Heart right ventricle (tissue), 16 donors: Measurements from ENCODE around the gene ELMO1. TPM values are rescaled to one million over a fixed set of nuclear protein-coding genes. Genes with fewer than 3 reads are reported as not detected.

ENCODE experiments used
- ATAC-seq, 8 donors: fragments of 200-7000 bp; cut with Tn5 transposase; one replicate each; pipeline ENCODE4 v1.9.1; 2020; ENCODE audit warnings: mild to moderate bottlenecking in 8 of 8, moderate library complexity in 8 of 8, moderate number of reproducible peaks in 1 of 8
- DNase-seq, 2 donors: peaks; one replicate each; pipeline ENCODE4 v3.0.0-alpha.2; 2020
- H3K27ac ChIP-seq, 10 donors: fragments of 200-600 bp; sonication (generic) in 2 of 10; one replicate each; pipeline versions ENCODE4 v1.5.0 to v1.8.0; 2020 to 2022; ENCODE audit warnings: mild to moderate bottlenecking in 3 of 10
- H3K27me3 ChIP-seq, 7 donors: fragments of 200-600 bp; one replicate each; pipeline ENCODE4 v1.8.0; 2021 to 2022; ENCODE audit warnings: mild to moderate bottlenecking in 2 of 7
- H3K36me3 ChIP-seq, 9 donors: fragments of 200-600 bp; sonication (generic) in 1 of 9; one replicate each; pipeline versions ENCODE4 v1.5.0 to v1.8.0; 2020 to 2022; ENCODE audit warnings: mild to moderate bottlenecking in 2 of 9
- H3K4me1 ChIP-seq, 9 donors: fragments of 200-600 bp; sonication (generic) in 1 of 9; one replicate each; pipeline versions ENCODE4 v1.5.0 to v1.8.0; 2020 to 2022; ENCODE audit warnings: mild to moderate bottlenecking in 4 of 9
- H3K4me3 ChIP-seq, 10 donors: fragments of 200-600 bp; sonication (generic) in 2 of 10; one replicate each; pipeline versions ENCODE4 v1.5.0 to v1.8.0; 2020 to 2022; ENCODE audit warnings: mild to moderate bottlenecking in 7 of 10, moderate library complexity in 2 of 10
- H3K9me3 ChIP-seq, 11 donors: fragments of 200-600 bp in 10 of 11; sonication (generic) in 2 of 11; one replicate each; pipeline versions ENCODE4 v1.5.0 to v1.8.0; 2013 to 2022; ENCODE audit warnings: mild to moderate bottlenecking in 2 of 11, control low read depth in 1 of 11, moderate library complexity in 1 of 11
- CTCF ChIP-seq, 9 donors: fragments of 200-600 bp; sonication (generic) in 2 of 9; IDR thresholded peaks; one replicate each; pipeline versions ENCODE4 v1.5.0 to v1.8.0; 2021 to 2022; ENCODE audit warnings: antibody characterized with exemption in 9 of 9, mild to moderate bottlenecking in 5 of 9, moderate library complexity in 1 of 9
- WGBS, 2 donors: extraction: QIAGEN DNeasy Blood & Tissue Kit; methylation state at CpG; one replicate each; pipeline ENCODE4 v1.1.7; 2013; ENCODE audit warnings: inconsistent platforms in 1 of 2; 5-methylcytosine and 5-hydroxymethylcytosine counted together
- intact Hi-C, 10 donors: fragments of 100-400 bp; cut with DNase I; formaldehyde crosslinking; loops; one replicate each; pipeline versions ENCODE4 v1.11.1 to v1.14.2; 2022
- polyA plus RNA-seq, 2 donors: library from polyadenylated mRNA; stranded (reverse); fragments of 200-250 nt; gene quantifications; one replicate each; pipeline ENCODE4 v1.2.3, GENCODE V29; 2013
- total RNA-seq, 10 donors: library from RNA; stranded (reverse); fragmentation: NEBNext Ultra II Directional in 3 of 10; extraction: Animal tissue kit (Norgen Biotek cat#: 25700) in 3 of 10; gene quantifications; one replicate each; pipeline versions ENCODE4 v1.2.1 to v1.2.4, GENCODE V29; 2021 to 2023
- donor health status: Arrhythmogenic right ventricular cardiomyopathy.
- donor health status: ischemic (EF 13 %, LVEDD 7.1; RV severe dilation, severe dysfunction).
- donor health status: healthy with polysubstance abuse.
- donor health status: DM: no; HTN: yes; CAD: no.
- donor health status: DM: no; HTN: no; CAD: no.
- donor health status: ischemic (EF 25% LVEDD 6.9; RV normal size, moderate dysfunction).
- donor health status: ischemic (EF 25% LVEDD 5.7; RV mildly dilated, moderate dysfunction).
- donor health status: healthy.
- donor health status: DM: yes; HTN: yes; CAD: no.
- donor health status: Ischemic cardiomyopathy.
- donor health status: ischemic (EF 35%, LVEDD 5.7; RV mildly dilated, moderate dysfunction).
- donor health status: nonischemic (EF 11% LVEDD 7.7; RV severe dilation, severe dysfunction).
- donor health status: DM: yes; HTN: yes; CAD: no.
- donor health status: PGD.
- donor health status: ischemic (EF 29% LVEDD 5.4; RV normal size, mild dysfunction).
- donor health status: nonischemic (EF 23%, LVEDD 6.1; RV moderate dilation, normal function).

Gene ELMO1
- total and polyA plus RNA-seq, 12 donors, result 8.5 to 18.0 (median 13.9) TPM

GRCh38 chr7:37109016-37109683 is 339.5 kb downstream of the ELMO1 start:
- no peaks in the 10 kb centered on the region for H3K36me3 ChIP-seq
- ATAC-seq, result no peak

GRCh38 chr7:37108615-37109014 is 340.0 kb downstream of the ELMO1 start:
- 96% methylated on average over 1 of the region's 1 CpG for WGBS, 2 donors
- no peak for TF ChIP-seq CTCF (IDR thresholded peaks at IDR 0.05)
- no peak overlapping the region for H3K27ac ChIP-seq

More at GRCh38 chr7:37109016-37109683, 339.5 kb downstream of the ELMO1 start:
- no peak overlapping the region for H3K4me3 ChIP-seq
- WGBS, 2 donors, result 63% methylated on average over 11 of the region's 11 CpGs
- peaks cover 0 to 16% (median 7%) of the 10 kb centered on the region in 9 donors for H3K4me1 ChIP-seq
- no peak for DNase-seq
- H3K27ac ChIP-seq, result no peak overlapping the region
- no peaks in the 10 kb centered on the region for H3K27me3 ChIP-seq
- intact Hi-C loops, result no loop called here
- no peak for TF ChIP-seq CTCF (IDR thresholded peaks at IDR 0.05)
- H3K9me3 ChIP-seq, result no peaks in the 10 kb centered on the region

GRCh38 chr7:37107047-37107750 is 341.5 kb downstream of the ELMO1 start:
- 85 to 91% methylated on average over 4 of the region's 4 CpGs for WGBS, 2 donors
- DNase-seq (no peak), ATAC-seq (no peak)
- no peak overlapping the region for H3K4me3 ChIP-seq
- no peaks in the 10 kb centered on the region for H3K36me3 ChIP-seq
- no peak for TF ChIP-seq CTCF (IDR thresholded peaks at IDR 0.05)
- peaks cover 0 to 17% (median 7%) of the 10 kb centered on the region in 9 donors for H3K4me1 ChIP-seq
- no peak overlapping the region for H3K27ac ChIP-seq
- H3K9me3 ChIP-seq, result no peaks in the 10 kb centered on the region
- intact Hi-C loops, result no loop called here
- no peaks in the 10 kb centered on the region for H3K27me3 ChIP-seq

More at GRCh38 chr7:37108615-37109014, 340.0 kb downstream of the ELMO1 start:
- H3K27me3 ChIP-seq, result no peaks in the 10 kb centered on the region
- no peaks in the 10 kb centered on the region for H3K9me3 ChIP-seq
- DNase-seq, result no peak
- ATAC-seq, result no peak
- intact Hi-C loops, result no loop called here
- H3K36me3 ChIP-seq, result no peaks in the 10 kb centered on the region
- no peak overlapping the region for H3K4me3 ChIP-seq
- H3K4me1 ChIP-seq, result peaks cover 0 to 16% (median 7%) of the 10 kb centered on the region in 9 donors

- intact Hi-C loops, result no loop called here
- no peaks in the 10 kb centered on the region for H3K27me3 ChIP-seq
These were observed 342.9 kb downstream of the ELMO1 start for GRCh38 chr7:37105762-37106161.

More at GRCh38 chr7:37105762-37106161, 342.9 kb downstream of the ELMO1 start:
- WGBS, 2 donors, result 96 to 97% methylated on average over 4 of the region's 4 CpGs
- Histone ChIP-seq H3K27ac (no peak overlapping the region), H3K4me1 (peaks cover 2 to 29% (median 9%) of the 10 kb centered on the region in 9 donors), H3K4me3 (no peak overlapping the region), H3K36me3 (no peaks in the 10 kb centered on the region), H3K9me3 (no peaks in the 10 kb centered on the region)
- TF ChIP-seq CTCF (IDR thresholded peaks at IDR 0.05), result no peak
- DNase-seq, result no peak
- ATAC-seq, result no peak
